ENCODE data around the gene UQCC3.
"Not testable (repeated sequence)": the region's sequence is repeated elsewhere in the genome, so short reads cannot be mapped to it uniquely, and the experiment has no call there.

UQCC3 gene, protein sequence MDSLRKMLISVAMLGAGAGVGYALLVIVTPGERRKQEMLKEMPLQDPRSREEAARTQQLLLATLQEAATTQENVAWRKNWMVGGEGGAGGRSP

DNA sequence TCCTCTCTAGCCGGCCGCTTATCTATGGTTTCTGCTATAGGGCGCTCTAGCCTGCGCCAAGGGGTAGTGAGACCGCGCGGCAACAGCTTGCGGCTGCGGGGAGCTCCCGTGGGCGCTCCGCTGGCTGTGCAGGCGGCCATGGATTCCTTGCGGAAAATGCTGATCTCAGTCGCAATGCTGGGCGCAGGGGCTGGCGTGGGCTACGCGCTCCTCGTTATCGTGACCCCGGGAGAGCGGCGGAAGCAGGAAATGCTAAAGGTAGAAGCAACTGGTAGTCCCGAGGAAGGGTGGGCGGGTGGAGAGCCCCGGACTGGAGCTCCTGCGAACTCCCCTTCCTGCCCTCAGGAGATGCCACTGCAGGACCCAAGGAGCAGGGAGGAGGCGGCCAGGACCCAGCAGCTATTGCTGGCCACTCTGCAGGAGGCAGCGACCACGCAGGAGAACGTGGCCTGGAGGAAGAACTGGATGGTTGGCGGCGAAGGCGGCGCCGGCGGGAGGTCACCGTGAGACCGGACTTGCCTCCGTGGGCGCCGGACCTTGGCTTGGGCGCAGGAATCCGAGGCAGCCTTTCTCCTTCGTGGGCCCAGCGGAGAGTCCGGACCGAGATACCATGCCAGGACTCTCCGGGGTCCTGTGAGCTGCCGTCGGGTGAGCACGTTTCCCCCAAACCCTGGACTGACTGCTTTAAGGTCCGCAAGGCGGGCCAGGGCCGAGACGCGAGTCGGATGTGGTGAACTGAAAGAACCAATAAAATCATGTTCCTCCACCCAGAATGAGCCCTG is at the start of gene UQCC3, which contains the start of gene LBHD1:
UQCC3 (plus strand) TSS at position 66 of the 782 bp plus-strand sequence; CDS start at position 139, 73 bp downstream.
LBHD1 (minus strand) TSS at position 660 of the 782 bp plus-strand sequence. CDS start 2,236 bp downstream, outside the sequence.
- peak; percentile 75 for DNase-seq

DNA sequence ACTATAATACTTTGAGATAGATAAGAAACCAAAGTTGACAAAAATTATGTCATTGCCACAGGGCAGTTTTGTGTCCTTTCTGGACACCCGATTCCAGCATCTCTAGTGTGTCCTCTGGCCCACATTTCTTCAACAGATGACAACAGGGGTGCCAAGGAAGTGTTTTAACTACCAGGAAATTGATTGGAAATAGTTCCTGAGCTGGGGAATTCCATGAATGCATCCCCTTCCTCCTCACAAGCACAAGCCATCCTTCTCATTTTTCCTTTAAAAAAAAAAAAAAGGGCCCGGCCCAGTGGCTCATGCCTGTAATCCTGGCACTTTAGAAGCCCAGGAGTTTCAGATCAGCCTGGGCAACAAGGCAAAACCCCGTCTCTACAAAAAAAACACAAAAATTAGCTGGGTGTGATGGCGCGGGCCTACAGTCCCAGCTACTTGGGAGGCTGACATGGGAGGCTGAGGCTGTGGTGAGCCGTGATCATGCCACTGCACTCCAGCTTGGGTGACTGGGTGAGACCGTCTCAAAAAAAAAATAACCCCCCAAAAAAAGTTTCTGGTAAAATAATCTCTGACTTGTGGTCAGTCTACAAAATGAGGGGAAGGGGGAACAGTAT is 48.9 kb upstream of the UQCC3 start:
- DNase-seq = no peak

DNA sequence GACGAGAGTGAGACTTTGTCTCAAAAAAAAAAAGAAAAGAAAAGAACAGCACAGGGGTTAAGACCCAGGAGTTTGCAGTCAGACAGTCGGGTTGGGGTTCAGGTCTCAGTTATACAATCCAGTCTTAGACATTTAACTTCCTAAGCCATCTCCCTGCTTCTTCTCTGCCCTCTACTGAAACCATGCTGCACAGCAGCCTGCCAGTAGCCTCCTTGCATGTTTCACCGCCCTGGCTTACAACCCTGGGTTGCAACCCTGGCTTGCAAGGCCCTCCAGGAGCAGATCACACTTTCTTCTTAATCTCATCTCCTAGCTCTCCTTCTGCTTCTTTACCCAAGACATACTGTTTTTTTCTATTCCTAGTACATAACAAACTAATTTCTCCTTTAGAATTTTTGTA is 43.8 kb upstream of the UQCC3 start:
- DNase-seq = no peak

DNA sequence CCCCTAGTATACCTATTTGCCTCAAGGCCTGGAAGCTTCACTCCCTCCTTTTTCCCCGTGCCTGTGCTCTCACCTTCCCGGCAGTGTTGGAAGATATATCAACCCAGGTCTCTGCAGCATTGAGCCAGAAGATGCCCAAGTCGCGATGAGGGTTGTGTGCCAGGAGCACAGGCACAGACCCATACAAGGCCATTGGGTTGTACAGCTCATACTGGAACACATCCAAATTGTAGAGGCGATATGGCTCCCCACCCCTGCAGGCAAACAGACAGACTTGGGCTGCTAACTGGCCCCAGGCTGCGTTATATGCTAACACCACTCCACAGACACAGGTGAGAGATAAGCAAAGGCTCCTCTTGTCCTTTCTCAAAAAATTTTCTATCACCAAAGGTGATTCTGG is 39.0 kb upstream of the UQCC3 start:
- no peak for DNase-seq

DNA sequence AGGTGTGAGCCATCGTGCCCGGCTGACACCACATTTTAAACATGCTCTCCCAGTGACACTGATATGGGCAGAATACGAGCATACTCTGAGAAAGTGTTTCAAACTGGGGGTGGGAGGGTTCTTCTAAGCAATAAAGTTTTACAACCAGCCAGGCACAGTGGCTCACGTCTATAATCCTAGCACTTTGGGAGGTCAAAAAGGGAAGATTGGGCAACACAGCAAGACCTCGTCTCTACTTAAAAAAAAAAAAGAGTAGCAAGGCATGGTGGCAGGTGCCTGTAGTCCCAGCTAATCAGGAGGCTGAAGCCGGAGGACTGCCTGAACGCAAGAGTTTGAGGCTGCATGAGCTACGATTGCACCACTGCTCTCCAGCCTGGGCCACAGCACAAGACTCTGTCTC is 27.3 kb upstream of the UQCC3 start:
- DNase-seq = no peak

DNA sequence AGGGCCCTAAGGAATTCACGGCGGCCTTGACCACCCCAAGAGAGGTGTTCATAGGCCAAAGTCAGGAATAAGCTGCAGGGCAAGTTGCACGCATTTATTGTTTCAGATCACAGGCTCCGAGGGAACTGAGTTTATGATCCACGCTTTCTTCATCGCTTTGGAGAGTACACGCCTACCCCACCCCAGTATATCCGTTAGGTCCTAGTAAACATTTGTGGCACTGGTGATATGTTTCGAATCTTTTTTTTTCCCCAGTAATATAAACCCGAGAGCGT is 25.9 kb upstream of the UQCC3 start:
- no peak for DNase-seq

DNA sequence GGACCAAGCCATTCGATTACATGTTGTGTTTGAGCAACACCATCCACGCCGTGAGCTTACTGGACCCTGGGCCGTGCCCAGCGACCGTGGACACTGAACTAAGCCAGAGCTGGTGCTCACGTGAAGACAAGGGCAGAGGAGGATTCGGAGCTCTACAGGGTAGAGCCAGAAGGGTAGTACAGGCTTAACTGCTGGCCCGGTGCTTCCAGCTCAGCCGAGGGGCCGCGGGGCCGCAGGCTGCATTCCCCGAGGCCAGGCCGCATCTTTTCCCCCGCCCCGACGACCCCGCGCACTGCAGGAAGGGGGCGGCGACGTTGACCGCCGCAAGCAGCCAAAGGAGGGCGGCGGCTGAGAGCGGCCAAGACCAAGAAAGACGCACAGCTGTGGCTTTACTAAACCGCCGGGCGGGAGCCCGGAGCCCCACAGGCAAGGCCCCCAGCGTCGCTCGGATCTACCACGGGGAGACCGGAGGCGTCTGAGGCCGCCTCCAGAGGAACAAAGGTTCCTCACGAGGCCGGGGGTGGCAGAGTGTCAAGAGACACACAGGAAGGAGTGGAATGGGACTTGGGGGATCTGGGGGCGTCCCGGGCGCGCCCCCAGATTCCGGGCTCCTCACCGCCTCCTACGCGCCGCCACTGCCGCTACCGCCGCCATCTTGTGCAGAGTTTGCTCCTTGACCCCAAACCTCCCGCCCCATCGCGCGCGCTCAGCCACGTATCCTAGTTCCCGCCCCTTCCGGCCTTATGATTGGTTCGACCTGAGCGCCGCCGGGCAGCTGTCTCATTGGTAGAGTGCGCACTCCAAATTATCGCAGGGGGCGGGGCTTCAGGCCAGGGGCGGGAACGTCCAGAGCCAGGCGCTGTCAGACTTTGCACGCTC is 25.3 kb upstream of the UQCC3 start, which contains the start of gene GANAB:
GANAB (minus strand) TSS at position 668 of the 879 bp plus-strand sequence; CDS start at position 654, 14 bp downstream.
- DNase-seq = peak; percentile 96

DNA sequence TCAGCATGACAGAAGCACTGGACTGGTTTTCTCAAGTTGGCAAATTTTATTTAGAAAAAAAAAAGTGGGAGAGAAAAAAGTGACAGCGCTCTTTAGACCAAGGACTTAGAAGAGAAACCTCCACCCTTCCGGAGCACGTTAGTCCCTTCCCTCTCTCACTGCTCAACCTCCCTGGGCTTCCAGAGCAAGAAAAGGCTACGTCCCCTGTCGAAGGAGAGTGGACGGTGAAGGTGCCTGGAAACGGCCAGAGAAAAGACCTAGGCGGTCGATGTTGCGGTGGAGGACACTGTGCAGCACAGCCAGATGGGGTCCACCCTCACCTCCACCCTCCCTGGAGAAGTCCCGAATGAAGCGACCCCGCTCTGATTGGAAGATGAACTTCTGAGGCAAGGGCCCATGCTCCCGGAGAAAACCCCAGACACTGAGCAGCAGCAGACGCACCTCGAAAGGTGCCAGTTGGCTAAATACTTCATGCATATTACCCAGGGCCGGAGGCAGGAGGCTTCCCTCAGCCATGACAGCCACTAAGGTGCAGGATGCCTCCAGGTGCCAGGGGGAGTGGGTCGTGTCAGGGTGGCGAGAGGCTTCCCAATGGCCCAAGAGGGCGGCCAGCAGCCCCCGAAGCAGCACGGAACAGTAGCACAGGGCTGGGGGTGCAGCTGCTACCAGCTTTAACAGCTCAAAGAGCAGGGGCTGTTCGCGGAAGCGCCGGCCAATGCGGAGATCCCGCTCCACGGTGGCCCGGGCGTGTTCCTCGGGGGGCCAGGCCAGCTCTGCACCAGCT is 24.5 kb upstream of the UQCC3 start:
- DNase-seq = no peak

DNA sequence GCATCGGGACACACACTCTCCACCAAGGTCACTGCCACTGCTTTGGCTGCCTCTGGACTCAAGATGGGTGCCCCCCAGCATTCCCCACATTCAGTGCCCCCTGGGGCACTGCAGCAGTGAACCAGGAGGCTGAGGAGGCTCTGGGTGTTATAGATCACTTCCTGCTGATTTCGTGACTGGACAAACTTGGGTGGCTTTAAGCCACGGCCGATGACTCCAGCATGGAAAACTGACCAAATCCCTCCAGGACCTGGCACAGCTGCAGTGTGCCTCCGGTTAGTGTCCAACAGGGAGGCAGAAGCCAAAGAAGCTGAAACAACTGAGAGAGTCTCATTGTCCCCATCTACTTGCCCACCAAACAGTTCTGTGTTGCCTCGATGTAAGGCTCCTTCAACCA is 23.9 kb upstream of the UQCC3 start:
- no peak for DNase-seq

DNA sequence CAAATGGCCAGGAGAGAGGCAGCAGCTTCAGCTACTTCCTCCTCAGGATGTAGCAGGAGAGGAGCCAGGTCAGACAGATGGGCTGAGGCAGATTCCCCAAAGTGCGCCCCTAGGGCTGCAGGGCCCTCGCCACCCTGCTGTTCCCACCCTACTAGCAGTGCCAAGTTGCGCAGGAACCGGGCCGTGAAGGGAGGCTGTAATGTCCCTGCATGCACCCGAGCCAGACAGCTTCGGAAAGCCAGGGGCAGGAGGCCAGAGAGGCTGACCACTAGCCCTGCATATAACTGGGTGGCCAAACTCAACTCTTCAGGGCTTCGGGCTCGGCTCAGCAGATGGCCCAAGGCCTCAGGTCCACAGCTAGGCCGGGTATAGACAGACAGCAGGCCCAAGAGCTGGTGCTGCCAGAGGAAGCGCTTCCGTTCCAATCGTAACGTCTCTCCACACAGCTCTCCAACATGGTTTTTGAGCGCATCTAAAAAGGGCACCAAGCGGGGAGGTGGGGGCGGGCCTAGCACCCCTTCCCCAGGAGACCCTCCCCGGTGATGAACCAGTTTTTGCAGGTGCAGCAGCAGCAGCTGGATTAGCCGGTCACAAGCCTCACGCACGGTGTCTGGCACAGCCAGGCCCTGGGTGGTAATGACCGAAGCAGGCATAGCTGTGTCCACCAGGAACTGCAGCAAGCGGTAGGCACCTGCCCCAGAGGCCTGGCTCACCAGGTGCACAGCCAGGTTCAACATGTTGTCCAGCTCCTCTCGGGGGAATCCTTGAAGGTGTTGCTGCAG is 23.1 kb upstream of the UQCC3 start:
- no peak for DNase-seq

DNA sequence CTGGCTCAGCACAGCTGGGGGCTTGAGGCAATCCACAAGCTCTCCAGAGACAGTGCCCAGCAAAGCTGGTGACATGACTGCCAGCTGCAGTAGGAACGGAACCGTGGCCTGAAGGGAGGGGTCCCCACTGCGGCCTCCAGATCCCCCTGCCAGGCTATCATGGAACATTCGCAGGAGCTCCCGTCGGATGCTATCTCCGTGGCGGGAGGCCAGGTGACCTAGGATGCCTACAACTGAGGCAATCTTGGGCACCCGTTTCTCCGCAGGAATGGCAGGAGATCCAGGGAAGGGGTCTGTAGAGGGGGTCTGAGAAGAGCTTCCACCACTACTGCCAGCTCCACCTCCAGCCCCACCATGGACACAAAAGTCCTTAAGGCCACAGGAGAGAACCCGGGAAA is 22.5 kb upstream of the UQCC3 start:
- no peak for DNase-seq

DNA sequence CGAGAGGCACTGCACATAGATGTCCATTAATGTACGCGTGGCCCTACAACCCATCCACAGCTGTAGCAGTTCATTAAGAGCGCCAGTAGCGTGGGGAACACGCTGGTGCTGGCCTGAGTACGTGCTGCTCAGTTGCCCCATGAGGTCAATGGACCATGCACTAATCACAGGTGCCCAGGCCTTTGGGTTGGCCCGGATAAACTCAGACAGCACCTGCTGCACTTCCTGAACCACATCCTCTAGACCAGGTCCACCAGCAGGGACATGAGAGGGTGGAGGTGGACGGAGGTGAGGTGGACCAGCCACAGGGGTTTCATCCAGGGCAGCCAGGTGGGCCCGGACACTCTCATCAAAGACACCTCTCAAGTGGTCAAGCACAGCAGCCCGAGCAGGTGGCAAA is 22.0 kb upstream of the UQCC3 start:
- no peak for DNase-seq

DNA sequence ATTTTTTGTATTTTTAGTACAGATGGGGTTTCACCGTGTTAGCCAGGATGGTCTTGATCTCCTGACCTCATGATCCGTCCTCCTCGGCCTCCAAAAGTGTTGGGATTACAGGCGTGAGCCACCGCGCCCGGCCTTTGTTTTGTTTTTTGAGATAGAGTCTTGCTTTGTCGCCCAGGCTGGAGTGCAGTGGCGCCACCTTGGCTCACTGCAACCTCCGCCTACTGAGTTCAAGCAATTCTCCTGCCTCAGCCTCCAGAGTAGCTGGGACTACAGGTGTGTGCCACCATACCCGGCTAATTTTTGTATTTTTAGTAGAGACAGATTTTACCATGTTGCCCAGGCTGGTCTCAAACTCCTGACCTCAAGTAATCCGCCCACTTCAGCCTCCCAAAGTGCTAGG is 21.2 kb upstream of the UQCC3 start:
- DNase-seq = not testable (repeated sequence)

DNA sequence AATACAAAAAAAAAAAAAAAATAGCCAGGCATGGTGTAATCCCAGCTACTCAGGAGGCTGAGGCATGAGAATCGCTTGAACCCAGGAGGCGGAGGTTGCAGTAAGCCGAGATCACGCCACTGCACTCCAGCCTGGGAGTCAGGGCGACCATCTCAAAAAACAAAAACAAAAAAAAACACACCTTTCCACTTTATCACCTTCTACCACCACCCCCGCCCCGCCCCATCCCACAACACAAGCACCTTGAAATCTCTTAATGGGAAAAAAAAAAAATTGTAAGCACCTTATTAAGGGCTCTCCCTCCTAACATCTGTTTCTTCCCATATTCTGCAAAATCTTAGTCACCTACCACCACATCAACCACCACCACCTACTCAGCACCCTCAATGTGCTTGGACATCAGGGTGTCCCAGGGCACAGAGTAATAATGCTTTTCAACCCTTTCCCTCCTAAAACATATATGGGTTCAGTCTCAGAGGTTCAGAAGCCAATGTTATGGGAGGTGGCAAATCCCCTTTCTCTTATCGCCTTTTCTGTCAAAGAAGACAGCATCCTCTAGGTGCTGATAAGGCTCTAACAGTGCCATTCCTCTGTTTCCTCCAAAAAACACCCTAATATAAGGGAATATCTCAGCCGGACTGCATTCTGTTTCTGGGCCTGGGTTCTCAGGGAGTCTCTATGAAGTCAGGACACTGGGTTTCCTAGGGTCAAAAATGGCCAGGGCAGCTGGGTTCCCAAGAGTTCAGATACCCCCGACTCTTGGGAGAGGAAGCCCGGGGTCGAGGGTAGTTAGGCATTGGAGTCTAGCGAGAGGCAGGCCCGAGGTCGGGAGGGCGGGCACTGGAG is 19.1 kb upstream of the UQCC3 start:
- DNase-seq = no peak

DNA sequence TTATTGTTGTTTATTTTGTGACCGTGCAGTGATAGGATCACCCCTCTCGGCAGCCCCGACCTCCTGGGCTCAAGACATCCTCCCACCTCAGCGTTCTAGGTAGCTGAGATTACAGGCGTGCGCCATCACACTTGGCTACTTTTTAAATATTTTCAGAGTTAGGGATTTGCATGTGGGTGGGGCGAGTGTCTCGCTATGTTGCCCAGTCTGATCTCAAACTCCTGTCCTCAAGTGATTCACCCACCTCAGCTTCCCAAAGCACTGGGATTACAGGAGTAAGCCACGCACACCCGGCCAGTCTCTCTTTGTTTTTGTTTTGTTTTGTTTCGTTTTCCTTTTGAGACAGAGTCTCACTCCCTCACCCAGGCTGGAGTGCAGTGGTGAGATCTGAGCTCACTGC is 17.2 kb upstream of the UQCC3 start:
- no peak for DNase-seq

DNA sequence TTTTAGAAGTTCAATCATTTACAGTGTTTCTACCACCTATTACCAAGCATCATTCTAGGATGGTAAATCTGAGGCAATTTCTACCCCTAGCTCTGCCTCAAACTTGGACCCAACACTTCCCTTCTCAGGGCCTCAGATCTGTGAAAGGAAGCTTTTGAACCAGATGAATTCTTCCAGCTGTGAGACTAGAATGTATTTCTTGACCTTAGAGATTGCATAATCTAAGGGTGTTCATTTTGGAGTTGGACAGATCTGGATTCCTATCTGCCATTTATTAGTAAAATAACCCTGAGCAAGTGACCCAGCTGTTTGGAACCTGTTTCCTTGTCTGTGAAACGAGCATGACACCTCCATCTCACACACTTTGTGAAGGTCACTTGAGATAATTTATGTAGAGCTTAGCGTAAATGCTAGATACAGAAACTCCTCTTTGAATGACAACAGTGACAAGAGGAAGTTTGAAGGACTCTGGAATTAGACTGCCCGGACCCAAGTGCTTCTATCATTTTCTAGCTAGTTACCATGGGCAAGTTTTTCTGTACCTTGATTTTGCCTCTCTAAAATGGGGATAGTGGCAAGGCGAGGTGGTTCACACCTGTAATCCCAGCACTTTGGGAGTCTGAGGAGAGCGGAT is 14.6 kb upstream of the UQCC3 start:
- no peak for DNase-seq

DNA sequence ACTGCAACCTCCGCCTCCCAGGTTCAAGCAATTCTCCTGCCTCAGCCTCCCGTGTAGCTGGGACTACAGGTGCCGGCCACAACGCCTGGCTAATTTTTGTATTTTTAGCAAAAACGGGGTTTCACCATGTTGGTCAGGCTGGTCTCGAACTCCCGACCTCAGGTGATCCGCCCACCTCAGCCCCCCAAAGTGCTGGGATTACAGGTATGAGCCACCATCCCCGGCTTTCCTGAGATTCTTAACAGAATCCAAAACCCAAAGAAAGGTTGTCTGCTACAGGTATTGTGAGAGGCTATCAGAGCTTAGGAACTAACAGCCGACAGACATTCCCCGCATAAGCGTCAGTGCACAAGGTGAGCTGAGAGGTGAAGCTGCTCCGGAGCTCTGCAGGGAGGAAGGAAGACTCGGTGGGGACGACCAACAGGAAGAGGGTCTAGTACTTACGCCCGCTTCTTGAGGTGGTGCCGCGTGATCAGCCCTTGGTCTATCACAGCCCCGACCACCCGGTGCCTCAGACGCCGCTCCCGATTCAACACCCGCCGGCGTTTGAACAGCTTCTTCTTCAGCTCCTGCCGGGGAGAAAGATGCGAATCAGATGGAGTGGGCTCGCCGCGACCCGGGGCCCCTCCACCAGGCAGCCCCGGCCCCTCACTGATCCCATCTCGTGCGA is 6.9 kb upstream of the UQCC3 start:
- DNase-seq = no peak

DNA sequence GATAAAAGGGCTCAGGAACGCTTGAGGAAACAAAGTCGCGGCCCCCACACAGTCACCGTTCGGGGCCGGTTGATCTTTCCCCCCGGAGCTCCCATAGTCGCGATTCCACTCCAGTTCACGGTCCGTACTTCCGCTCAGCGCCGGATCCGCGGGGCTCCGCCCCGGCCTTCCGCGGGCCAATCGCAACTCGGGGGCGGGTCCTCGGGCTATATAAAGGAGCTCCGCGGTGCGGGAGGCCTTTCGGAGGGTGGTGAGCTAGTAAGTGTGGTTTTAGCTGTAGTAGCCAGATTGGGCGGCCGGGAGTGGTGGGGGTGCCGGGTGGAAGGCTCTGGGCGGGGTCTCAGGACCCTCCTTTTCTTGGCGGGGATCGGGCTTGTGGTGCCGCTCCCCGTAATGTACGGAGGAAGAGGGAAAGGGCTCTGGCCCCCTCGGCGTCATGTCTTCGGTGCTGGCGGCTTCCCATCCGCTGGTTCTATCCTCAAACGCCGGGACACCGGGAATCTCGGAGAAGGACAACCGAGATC is 6.3 kb upstream of the UQCC3 start, which contains the start of the genes C11orf98 and CSKMT:
C11orf98 (minus strand) TSS at position 136 of the 524 bp plus-strand sequence; CDS start at position 95, 41 bp downstream.
CSKMT (plus strand) TSS at position 238 of the 524 bp plus-strand sequence. CDS start 568 bp downstream, outside the sequence.
- DNase-seq = peak; percentile 98

Measured in activated T-cell treated with anti-CD3 and anti-CD28 coated beads, Interleukin-2, amount 50 U/mL, for 1 hour (primary cell).